ENCODE data around the gene CPT1B. TPM values are rescaled to one million over a fixed set of nuclear protein-coding genes. Genes with fewer than 3 reads are reported as not detected.

Gene CPT1B
- total and polyA plus RNA-seq, 2 donors (not counting 3 experiments of a cell fraction or from before 2014, with no cell fraction given): 7.1 TPM

- Histone ChIP-seq H3K27ac (ENCODE audit: insufficient read depth, low read depth, low read length) (no peak overlapping the region), H3K4me3 (replicated peaks in 1 of 3; ENCODE audit: insufficient read depth in 1 of 3, low read depth in 1 of 3, low read length in 3 of 3) (no peak overlapping the region), H3K4me1 (ENCODE audit: control insufficient read depth, extremely low read depth, insufficient read depth, low read length) (no peaks in the 10 kb centered on the region), H3K9me1 (replicated peaks; ENCODE audit: control insufficient read depth, extremely low read depth, insufficient read depth, low read length) (no peaks in the 10 kb centered on the region), H4K20me1 (replicated peaks; ENCODE audit: control insufficient read depth, extremely low read depth, insufficient read depth, low read length) (no peaks in the 10 kb centered on the region), H3K9me3 (replicated peaks; ENCODE audit: control insufficient read depth, insufficient read depth, low read length) (no peaks in the 10 kb centered on the region), H3K9ac (replicated peaks; ENCODE audit: extremely low read depth, insufficient read depth, low read length) (no peak overlapping the region), H3K36me3 (ENCODE audit: control insufficient read depth in 2 of 2, extremely low read depth in 1 of 2, insufficient read depth in 2 of 2, low read length in 2 of 2) (no peaks in the 10 kb centered on the region), H3K4me2 (ENCODE audit: insufficient read depth, low read length) (no peak overlapping the region), H3K27me3 (ENCODE audit: control insufficient read depth in 2 of 2, insufficient read depth in 2 of 2, low read length in 2 of 2) (no peaks in the 10 kb centered on the region), H3K79me2 (ENCODE audit: control insufficient read depth, insufficient read depth, low read length) (no peaks in the 10 kb centered on the region), H2AFZ (ENCODE audit: low read depth, low read length) (no peak overlapping the region)
- no peak for FAIRE-seq
- ChIA-PET POLR2A (no interaction called here), CTCF (interaction anchor here (2.5 kb wide), 2 partner anchors 10 to 48 kb away, joined by 7 to 12 read pairs; partner anchors contain the start of gene SYCE3)
- dilution Hi-C loops (cut with MboI; ENCODE audit: extremely low pct_ligation_motif_present, low sequenced_read_pairs): no loop called here
- intact Hi-C loops (cut with micrococcal nuclease): no loop called here
- no peak for DNase-seq (ENCODE audit: low read depth, low spot score)
- TF ChIP-seq FOS (IDR thresholded peaks at IDR 0.05; ENCODE audit: borderline replicate concordance, insufficient read depth, low read length): no peak
- TF ChIP-seq CTCF (IDR thresholded peaks at IDR 0.05; ENCODE audit: extremely low read depth in 1 of 2, insufficient read depth in 1 of 2, low read depth in 1 of 2, low read length in 2 of 2): no peak
- TF ChIP-seq GATA2 (IDR thresholded peaks at IDR 0.05; ENCODE audit: insufficient read depth, insufficient read length, low read depth, low read length): no peak
- TF ChIP-seq MAX (IDR thresholded peaks at IDR 0.05; ENCODE audit: insufficient read depth, insufficient read length): no peak
- TF ChIP-seq EZH2 (IDR thresholded peaks at IDR 0.05; ENCODE audit: borderline replicate concordance, low read depth, low read length, severe bottlenecking): no peak
- TF ChIP-seq POLR2AphosphoS5 (IDR thresholded peaks at IDR 0.05; ENCODE audit: insufficient read depth, low read depth, low read length): no peak
- BruUV-seq (replicated peaks): no TSS peak
Observed at GRCh38 chr22:50572965-50573364, 5.3 kb downstream of the CPT1B start.

Measured in endothelial cell of umbilical vein (primary cell).